ENCODE results near the gene NRG3.
A peak's percentile ranks its signal among the peaks of the same experiment; 100 is the strongest.
"Not testable (repeated sequence)": the region's sequence is repeated elsewhere in the genome, so short reads cannot be mapped to it uniquely, and the experiment has no call there.

Gene NRG3

GRCh38 chr10:82591421-82591820, 716.4 kb downstream of the NRG3 start:
- DNase-seq (ENCODE audit: low spot score), result no peak

GRCh38 chr10:82597840-82598239, 722.8 kb downstream of the NRG3 start:
- no peak for DNase-seq (ENCODE audit: low spot score)

GRCh38 chr10:82609845-82610244, 734.9 kb downstream of the NRG3 start:
- no peak for DNase-seq (ENCODE audit: low spot score)

- DNase-seq (ENCODE audit: low spot score), result no peak
These were observed 743.0 kb downstream of the NRG3 start for GRCh38 chr10:82618007-82618406.

- no peak for DNase-seq (ENCODE audit: low spot score)
These were observed 746.7 kb downstream of the NRG3 start for GRCh38 chr10:82621680-82622079.

- no peak for DNase-seq (ENCODE audit: low spot score)
These were observed 747.5 kb downstream of the NRG3 start for GRCh38 chr10:82622479-82622878.

GRCh38 chr10:82625512-82626189, 750.7 kb downstream of the NRG3 start:
- no peak for DNase-seq (ENCODE audit: low spot score)

GRCh38 chr10:82628373-82628772, 753.4 kb downstream of the NRG3 start:
- DNase-seq (ENCODE audit: low spot score), result no peak

- DNase-seq (ENCODE audit: low spot score), result no peak
These were observed 768.1 kb downstream of the NRG3 start for GRCh38 chr10:82643076-82643475.

- no peak for DNase-seq (ENCODE audit: low spot score)
These were observed 768.6 kb downstream of the NRG3 start for GRCh38 chr10:82643601-82644000.

- no peak for DNase-seq (ENCODE audit: low spot score)
These were observed 770.2 kb downstream of the NRG3 start for GRCh38 chr10:82645221-82645620.

- no peak for DNase-seq (ENCODE audit: low spot score)
These were observed 778.5 kb downstream of the NRG3 start for GRCh38 chr10:82653244-82654155.

- no peak for DNase-seq (ENCODE audit: low spot score)
These were observed 785.2 kb downstream of the NRG3 start for GRCh38 chr10:82660205-82660604.

- no peak for DNase-seq (ENCODE audit: low spot score)
These were observed 786.0 kb downstream of the NRG3 start for GRCh38 chr10:82660986-82661385.

- no peak for DNase-seq (ENCODE audit: low spot score)
These were observed 786.7 kb downstream of the NRG3 start for GRCh38 chr10:82661701-82662100.

- DNase-seq (ENCODE audit: low spot score), result peak; percentile 26
These were observed 793.4 kb downstream of the NRG3 start for GRCh38 chr10:82668221-82668895.

- DNase-seq (ENCODE audit: low spot score), result no peak
These were observed 799.0 kb downstream of the NRG3 start for GRCh38 chr10:82674036-82674435.

- DNase-seq (ENCODE audit: low spot score), result not testable (repeated sequence)
These were observed 802.9 kb downstream of the NRG3 start for GRCh38 chr10:82677932-82678331.

- not testable (repeated sequence) for DNase-seq (ENCODE audit: low spot score)
These were observed 803.5 kb downstream of the NRG3 start for GRCh38 chr10:82678451-82678850.

GRCh38 chr10:82680608-82681007, 805.6 kb downstream of the NRG3 start:
- no peak for DNase-seq (ENCODE audit: low spot score)

- no peak for DNase-seq (ENCODE audit: low spot score)
These were observed 809.0 kb downstream of the NRG3 start for GRCh38 chr10:82683945-82684344.

GRCh38 chr10:82685087-82685486, 810.1 kb downstream of the NRG3 start:
- no peak for DNase-seq (ENCODE audit: low spot score)

GRCh38 chr10:82691211-82691610, 816.2 kb downstream of the NRG3 start:
- DNase-seq (ENCODE audit: low spot score), result no peak
